IMR-90 (cell line): ENCODE data around the gene RPS26. TPM values are rescaled to one million over a fixed set of nuclear protein-coding genes. Genes with fewer than 3 reads are reported as not detected.

Source experiments
- ATAC-seq: fragments of 200-7000 bp; cut with Tn5 transposase; 2 replicates; pipeline ENCODE4 v1.9.1; 2020; ENCODE audit warnings: low read depth, mild to moderate bottlenecking, moderate library complexity
- BruUV-seq: library from RNA; stranded (reverse); fragments of 400-500 nt; replicated peaks from 2 replicates; lab custom pipeline; 2021; lab: Mats Ljungman, UMichigan
- CTCF ChIA-PET: fragments of 300-600 bp; formaldehyde crosslinking; extraction: SDS; loops from one replicate; lab custom pipeline; 2021; ENCODE audit warnings: antibody characterized with exemption; lab: Yijun Ruan, JAX
- POLR2A ChIA-PET: fragments of 300-600 bp; sonication (Branson Sonifier 250); formaldehyde crosslinking; loops from one replicate; lab custom pipeline; 2022; ENCODE audit warnings: antibody characterized with exemption; ENCODE audit not compliant: unreplicated experiment; lab: Charles Lee
- DNase-seq: peaks from one replicate; pipeline ENCODE4 v3.0.0; 2013
- H2AFZ ChIP-seq: replicated peaks from 2 replicates; pipeline ENCODE3; 2013; ENCODE audit warnings: low read length, mild to moderate bottlenecking; ENCODE audit not compliant: poor library complexity
- H2AK5ac ChIP-seq: 2 replicates; pipeline ENCODE4 v1.6.1; 2013; ENCODE audit warnings: low read depth, low read length, inconsistent platforms
- H2AK9ac ChIP-seq: replicated peaks from 2 replicates; pipeline ENCODE3; 2013; ENCODE audit warnings: mild to moderate bottlenecking, low read depth, low read length, moderate library complexity; ENCODE audit not compliant: poor library complexity
- H2BK120ac ChIP-seq: 2 replicates; pipeline ENCODE4 v1.6.1; 2013; ENCODE audit warnings: low read depth, low read length, inconsistent platforms
- H2BK15ac ChIP-seq: 3 replicates; pipeline ENCODE4 v1.6.1; 2013; ENCODE audit warnings: low read depth, low read length, inconsistent platforms
- H2BK20ac ChIP-seq: 2 replicates; pipeline ENCODE4 v1.6.1; 2013; ENCODE audit warnings: low read depth, mild to moderate bottlenecking, inconsistent platforms, low read length, moderate library complexity
- H2BK5ac ChIP-seq: 2 replicates; pipeline ENCODE4 v1.6.1; 2013; ENCODE audit warnings: mild to moderate bottlenecking, low read depth, low read length, inconsistent platforms; ENCODE audit not compliant: poor library complexity, severe bottlenecking
- H3K14ac ChIP-seq: replicated peaks from 2 replicates; pipeline ENCODE4 v1.6.1; 2013; ENCODE audit warnings: low read depth, low read length, inconsistent platforms
- H3K18ac ChIP-seq: 2 replicates; pipeline ENCODE4 v1.6.1; 2013; ENCODE audit warnings: low read depth, low read length, control low read depth
- H3K23ac ChIP-seq: 2 replicates; pipeline ENCODE4 v1.6.1; 2013; ENCODE audit warnings: low read depth, low read length, inconsistent platforms
- H3K27ac ChIP-seq: 2 replicates; pipeline ENCODE4 v1.5.1; 2013; ENCODE audit warnings: mild to moderate bottlenecking, control low read depth, low read length; ENCODE audit not compliant: insufficient read depth
- H3K27me3 ChIP-seq: 2 replicates; pipeline ENCODE4 v1.6.1; 2013; ENCODE audit warnings: low read length; ENCODE audit not compliant: control insufficient read depth, insufficient read depth
- H3K36me3 ChIP-seq: 2 replicates; pipeline ENCODE4 v1.6.1; 2013; ENCODE audit warnings: low read length, mixed read lengths; ENCODE audit not compliant: control insufficient read depth, insufficient read depth
- H3K4ac ChIP-seq: 2 replicates; pipeline ENCODE4 v1.6.1; 2013; ENCODE audit warnings: low read depth, low read length, inconsistent platforms
- H3K4me1 ChIP-seq: 2 replicates; pipeline ENCODE4 v1.6.1; 2013; ENCODE audit warnings: low read length, mixed read lengths; ENCODE audit not compliant: control insufficient read depth, insufficient read depth
- H3K4me2 ChIP-seq: 2 replicates; pipeline ENCODE4 v1.6.1; 2013; ENCODE audit warnings: low read depth, mild to moderate bottlenecking, control low read depth, low read length, moderate library complexity
- H3K4me3 ChIP-seq: 2 replicates; pipeline ENCODE4 v1.5.1; 2013; ENCODE audit warnings: low read depth, mild to moderate bottlenecking, control low read depth, low read length, moderate library complexity; ENCODE audit not compliant: insufficient read depth
- H3K56ac ChIP-seq: 2 replicates; pipeline ENCODE4 v1.6.1; 2013; ENCODE audit warnings: low read length, inconsistent platforms; ENCODE audit not compliant: insufficient read depth; ENCODE audit errors: extremely low read depth
- H3K79me1 ChIP-seq, 2 experiments: 2 replicates each; pipeline ENCODE4 v1.6.1; 2013; ENCODE audit warnings: low read length in 2 of 2, inconsistent platforms in 1 of 2, low read depth in 1 of 2
- H3K9ac ChIP-seq: 2 replicates; pipeline ENCODE4 v1.6.1; 2013; ENCODE audit warnings: low read depth, low read length, control low read depth
- H3K9me1 ChIP-seq: 2 replicates; pipeline ENCODE4 v1.6.1; 2013; ENCODE audit warnings: low read length, inconsistent platforms; ENCODE audit not compliant: insufficient read depth
- H3K9me3 ChIP-seq: 2 replicates; pipeline ENCODE4 v1.6.1; 2013; ENCODE audit warnings: low read length; ENCODE audit not compliant: control insufficient read depth, insufficient read depth
- H4K20me1 ChIP-seq: 2 replicates; pipeline ENCODE4 v1.6.1; 2013; ENCODE audit warnings: low read length, inconsistent platforms; ENCODE audit not compliant: insufficient read depth
- H4K5ac ChIP-seq: 2 replicates; pipeline ENCODE4 v1.6.1; 2013; ENCODE audit warnings: mild to moderate bottlenecking, low read depth, low read length, control low read depth
- H4K8ac ChIP-seq, 2 experiments: 2 replicates each; pipeline ENCODE4 v1.6.1; 2013; ENCODE audit warnings: low read depth in 2 of 2, low read length in 2 of 2, control low read depth in 1 of 2, inconsistent platforms in 1 of 2
- H4K91ac ChIP-seq: 2 replicates; pipeline ENCODE4 v1.6.1; 2013; ENCODE audit warnings: low read depth, low read length, inconsistent platforms; ENCODE audit not compliant: insufficient read depth
- BHLHE40 ChIP-seq: fragments of 150-350 bp; IDR thresholded peaks from 2 replicates; pipeline ENCODE4 v1.6.1; 2016; ENCODE audit warnings: mild to moderate bottlenecking, low read depth, low read length
- CEBPB ChIP-seq: IDR thresholded peaks from 2 replicates; pipeline ENCODE4 v1.6.1; 2012; ENCODE audit warnings: low read depth, low read length, improper control_type of control experiment
- CTCF ChIP-seq: conservative IDR thresholded peaks from 2 replicates; pipeline ENCODE4 v1.5.1; 2012; ENCODE audit warnings: mild to moderate bottlenecking, low read depth, low read length, improper control_type of control experiment
- FOS ChIP-seq: fragments of 150-350 bp; IDR thresholded peaks from 2 replicates; pipeline ENCODE4 v1.6.1; 2016; ENCODE audit warnings: low read depth, low read length
- MAFK ChIP-seq: IDR thresholded peaks from 2 replicates; pipeline ENCODE4 v1.6.1; 2012; ENCODE audit warnings: low read depth, low read length, improper control_type of control experiment
- MXI1 ChIP-seq: IDR thresholded peaks from 2 replicates; pipeline ENCODE4 v1.6.1; 2012; ENCODE audit warnings: low read depth, mild to moderate bottlenecking, low read length, moderate library complexity, borderline replicate concordance
- NFE2L2 ChIP-seq: fragments of 150-350 bp; IDR thresholded peaks from 2 replicates; pipeline ENCODE4 v1.6.1; 2016; ENCODE audit warnings: low read depth, mild to moderate bottlenecking, low read length
- POLR2A ChIP-seq: IDR thresholded peaks from 2 replicates; pipeline ENCODE4 v1.6.1; 2012; ENCODE audit warnings: mild to moderate bottlenecking, low read depth, low read length
- RAD21 ChIP-seq: IDR thresholded peaks from 2 replicates; pipeline ENCODE4 v1.6.1; 2012; ENCODE audit warnings: low read length, improper control_type of control experiment
- RFX5 ChIP-seq: IDR thresholded peaks from 2 replicates; pipeline ENCODE4 v1.8.0; 2012; ENCODE audit warnings: low read depth, mild to moderate bottlenecking, low read length, moderate library complexity
- USF2 ChIP-seq: fragments of 150-350 bp; IDR thresholded peaks from 2 replicates; pipeline ENCODE4 v1.6.1; 2017; ENCODE audit warnings: mild to moderate bottlenecking, antibody characterized with exemption, low read length, low read depth
- WGBS, 2 experiments: methylation state at CpG; one replicate each; pipeline versions ENCODE4 v1.1.5 to v1.1.7; 2013; ENCODE audit warnings: missing lambda C conversion rate in 2 of 2; ENCODE audit not compliant: insufficient read length in 1 of 2; ENCODE audit errors: extremely low coverage in 2 of 2; 5-methylcytosine and 5-hydroxymethylcytosine counted together
- dilution Hi-C: fragments of 300-500 bp; cut with HindIII; formaldehyde crosslinking; loops from one replicate; pipeline ENCODE4 v1.14.3; 2018; ENCODE audit warnings: low sequenced_read_pairs; ENCODE audit not compliant: unreplicated experiment
- in situ Hi-C: fragments of 300-500 bp; cut with MboI; formaldehyde crosslinking; loops from 3 replicates; pipeline ENCODE4 v1.14.3; 2019; ENCODE audit warnings: low sequenced_read_pairs, inconsistent platforms, mixed read lengths
- intact Hi-C: fragments of 100-400 bp; cut with micrococcal nuclease; formaldehyde crosslinking; loops from 2 replicates; pipeline ENCODE4 v1.10.0; 2022
- polyA plus RNA-seq, 3 experiments: library from polyadenylated mRNA; depleted of rRNA; stranded (reverse); fragments of >200 nt; gene quantifications; 2 replicates each; pipeline ENCODE4 v1.2.3, GENCODE V29; 2012; ENCODE audit warnings: low replicate concordance in 1 of 3
- total RNA-seq: library from RNA; depleted of rRNA; stranded (reverse); fragments of >200 nt; gene quantifications from 2 replicates; pipeline ENCODE4 v1.2.3, GENCODE V29; 2012
- TF ChIP-seq, protein P1 (sequence below): fragments of 150-350 bp; IDR thresholded peaks from 2 replicates; pipeline ENCODE4 v1.6.1; 2016; ENCODE audit warnings: low read depth, mild to moderate bottlenecking, low read length, moderate library complexity, borderline replicate concordance

RPS26 gene
- total and polyA plus RNA-seq, 2 of the 4 experiments (the other 2 are of a cell fraction) = 307 to 1,824 TPM

GRCh38 chr12:56086096-56086495, 44.4 kb downstream of the RPS26 start:
- Histone ChIP-seq H2AFZ (no peak overlapping the region), H2BK120ac (no peak overlapping the region), H4K8ac (no peak overlapping the region), H3K9me1 (0 out of 2 replicates have a peak, but pooled peaks cover 3% of the 10 kb centered on the region), H3K4me3 (no peak overlapping the region), H3K14ac (no peak overlapping the region), H3K79me1 (no peaks in the 10 kb centered on the region), H2AK5ac (no peak overlapping the region), H3K4ac (no peak overlapping the region), H4K91ac (no peak overlapping the region), H4K5ac (no peak overlapping the region), H3K23ac (no peak overlapping the region), H3K36me3 (no peaks in the 10 kb centered on the region), H3K4me2 (no peak overlapping the region), H2BK20ac (no peak overlapping the region), H2AK9ac (no peak overlapping the region), H2BK5ac (no peak overlapping the region), H3K4me1 (no peaks in the 10 kb centered on the region), H2BK15ac (no peak overlapping the region), H3K56ac (no peak overlapping the region), H3K18ac (no peak overlapping the region), H4K20me1 (no peaks in the 10 kb centered on the region), H3K27ac (no peak overlapping the region), H3K27me3 (peaks cover 33% of the 10 kb centered on the region), H3K9ac (no peak overlapping the region), H3K9me3 (no peaks in the 10 kb centered on the region)
- BruUV-seq = no TSS peak
- no peak for DNase-seq
- CTCF ChIA-PET = interaction anchor here (0.8 kb wide), 1 partner anchor 18 kb away, joined by 3 read pairs; the partner anchor contains the start of gene PA2G4
- WGBS, 2 experiments = no CpG with 5 or more reads among the region's 3 CpGs
- in situ Hi-C loops (no loop called here), intact Hi-C loops (no loop called here), dilution Hi-C loops (no loop called here)
- POLR2A ChIA-PET = no interaction called here
- TF ChIP-seq, protein P1, sequence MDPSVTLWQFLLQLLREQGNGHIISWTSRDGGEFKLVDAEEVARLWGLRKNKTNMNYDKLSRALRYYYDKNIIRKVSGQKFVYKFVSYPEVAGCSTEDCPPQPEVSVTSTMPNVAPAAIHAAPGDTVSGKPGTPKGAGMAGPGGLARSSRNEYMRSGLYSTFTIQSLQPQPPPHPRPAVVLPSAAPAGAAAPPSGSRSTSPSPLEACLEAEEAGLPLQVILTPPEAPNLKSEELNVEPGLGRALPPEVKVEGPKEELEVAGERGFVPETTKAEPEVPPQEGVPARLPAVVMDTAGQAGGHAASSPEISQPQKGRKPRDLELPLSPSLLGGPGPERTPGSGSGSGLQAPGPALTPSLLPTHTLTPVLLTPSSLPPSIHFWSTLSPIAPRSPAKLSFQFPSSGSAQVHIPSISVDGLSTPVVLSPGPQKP = no peak
- TF ChIP-seq CTCF (no peak), CEBPB (no peak), MXI1 (no peak), USF2 (no peak), POLR2A (no peak), RAD21 (no peak), BHLHE40 (no peak), FOS (no peak), MAFK (no peak), RFX5 (no peak), NFE2L2 (no peak)
- ATAC-seq = no peak
